ENCODE data around the gene FGF6.
"Not testable (repeated sequence)": the region's sequence is repeated elsewhere in the genome, so short reads cannot be mapped to it uniquely, and the experiment has no call there.

FGF6 gene

GRCh38 chr12:4445156-4446101 is at the start of gene FGF6:
Gene FGF6, minus strand, starts transcription at chr12:4445815. Its CDS starts 245 bp downstream, at chr12:4445570.
- no peak for DNase-seq (ENCODE audit: low read depth)

GRCh38 chr12:4490973-4491372 is 45.4 kb upstream of the FGF6 start:
- no peak for DNase-seq (ENCODE audit: low read depth)

GRCh38 chr12:4489556-4489955 is 43.9 kb upstream of the FGF6 start:
- no peak for DNase-seq (ENCODE audit: low read depth)

- DNase-seq (ENCODE audit: low read depth): no peak
These were observed 41.4 kb upstream of the FGF6 start for GRCh38 chr12:4486980-4487379.

- DNase-seq (ENCODE audit: low read depth): no peak
These were observed 40.6 kb upstream of the FGF6 start for GRCh38 chr12:4486049-4486699.

GRCh38 chr12:4483885-4484823 is 38.5 kb upstream of the FGF6 start:
- DNase-seq (ENCODE audit: low read depth): no peak

- no peak for DNase-seq (ENCODE audit: low read depth)
These were observed 37.3 kb upstream of the FGF6 start for GRCh38 chr12:4482936-4483335.

- no peak for DNase-seq (ENCODE audit: low read depth)
These were observed 33.3 kb upstream of the FGF6 start for GRCh38 chr12:4478933-4479332.

- no peak for DNase-seq (ENCODE audit: low read depth)
These were observed 31.5 kb upstream of the FGF6 start for GRCh38 chr12:4477129-4477528.

GRCh38 chr12:4472046-4472445 is 26.4 kb upstream of the FGF6 start:
- no peak for DNase-seq (ENCODE audit: low read depth)

GRCh38 chr12:4471256-4471655 is 25.6 kb upstream of the FGF6 start:
- no peak for DNase-seq (ENCODE audit: low read depth)

- no peak for DNase-seq (ENCODE audit: low read depth)
These were observed 23.4 kb upstream of the FGF6 start for GRCh38 chr12:4468994-4469393.

GRCh38 chr12:4460761-4461160 is 15.1 kb upstream of the FGF6 start:
- DNase-seq (ENCODE audit: low read depth): no peak

GRCh38 chr12:4455849-4456248 is 10.2 kb upstream of the FGF6 start:
- not testable (repeated sequence) for DNase-seq (ENCODE audit: low read depth)

- no peak for DNase-seq (ENCODE audit: low read depth)
These were observed 8.8 kb upstream of the FGF6 start for GRCh38 chr12:4454315-4454860.

GRCh38 chr12:4451694-4452093 is 6.1 kb upstream of the FGF6 start:
- DNase-seq (ENCODE audit: low read depth): no peak

GRCh38 chr12:4450551-4451112 is 5.0 kb upstream of the FGF6 start:
- no peak for DNase-seq (ENCODE audit: low read depth)

- no peak for DNase-seq (ENCODE audit: low read depth)
These were observed 4.2 kb upstream of the FGF6 start for GRCh38 chr12:4449851-4450221.

GRCh38 chr12:4448943-4449850 is 3.6 kb upstream of the FGF6 start:
- DNase-seq (ENCODE audit: low read depth): no peak

GRCh38 chr12:4448371-4448940 is 2.8 kb upstream of the FGF6 start:
- DNase-seq (ENCODE audit: low read depth): no peak

All from non-pigmented ciliary epithelial cell (primary cell).